IPS DF 6.9 (cell line): ENCODE measurements around the gene KRT75.

Experiments used
- DNase-seq: peaks from one replicate; pipeline ENCODE4 v3.0.0-alpha.2; 2013; ENCODE audit warnings: low read depth, low spot score
- H3K27ac ChIP-seq: one replicate; pipeline ENCODE4 v1.5.1; 2013; ENCODE audit warnings: low read length, control low read depth
- H3K27me3 ChIP-seq: 2 replicates; pipeline ENCODE4 v1.6.1; 2013; ENCODE audit warnings: mild to moderate bottlenecking, low read length; ENCODE audit not compliant: control insufficient read depth, insufficient read depth
- H3K36me3 ChIP-seq: 2 replicates; pipeline ENCODE4 v1.6.1; 2013; ENCODE audit warnings: low read length; ENCODE audit not compliant: control insufficient read depth, insufficient read depth
- H3K4me1 ChIP-seq: 2 replicates; pipeline ENCODE4 v1.6.1; 2013; ENCODE audit warnings: low read length; ENCODE audit not compliant: control insufficient read depth, insufficient read depth
- H3K4me3 ChIP-seq: 2 replicates; pipeline ENCODE4 v1.5.1; 2013; ENCODE audit warnings: mild to moderate bottlenecking, low read length
- H3K9me3 ChIP-seq: 2 replicates; pipeline ENCODE4 v1.6.1; 2013; ENCODE audit warnings: low read length, inconsistent platforms; ENCODE audit not compliant: control insufficient read depth, insufficient read depth
- WGBS: extraction: QIAGEN DNeasy Blood & Tissue Kit; methylation state at CpG from one replicate; pipeline ENCODE4 v1.1.7; 2013; ENCODE audit warnings: mixed read lengths, missing lambda C conversion rate; ENCODE audit not compliant: insufficient read length, insufficient coverage; 5-methylcytosine and 5-hydroxymethylcytosine counted together

KRT75 gene

DNA sequence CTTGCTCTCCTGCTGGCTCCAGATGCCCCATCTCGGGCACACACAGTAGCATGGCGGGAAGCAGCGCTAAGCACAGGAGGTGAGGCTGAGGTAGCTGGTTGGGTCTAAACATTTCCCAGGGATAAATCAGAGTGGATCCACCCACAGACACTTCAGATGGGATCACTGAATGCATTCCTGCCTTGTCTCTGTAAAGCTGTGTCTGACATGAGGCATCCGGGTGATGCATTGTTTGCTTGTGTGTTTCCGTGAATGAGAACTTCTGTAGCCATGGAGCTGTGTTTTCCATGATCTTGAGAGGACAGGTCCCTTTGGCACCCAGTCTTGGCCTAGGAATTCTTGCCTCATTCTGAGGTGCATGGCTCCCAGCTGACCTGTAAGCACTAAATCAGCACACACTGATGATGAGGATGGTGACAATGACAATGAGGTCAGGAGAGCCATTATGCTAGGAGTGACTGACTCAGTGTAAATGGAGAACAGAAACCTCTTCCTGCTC is 6.7 kb upstream of the KRT75 start:
- DNase-seq, result no peak
- H3K4me1 ChIP-seq, result peaks cover 3% of the 10 kb centered on the region
- no CpG with 5 or more reads among the region's 5 CpGs for WGBS

DNA sequence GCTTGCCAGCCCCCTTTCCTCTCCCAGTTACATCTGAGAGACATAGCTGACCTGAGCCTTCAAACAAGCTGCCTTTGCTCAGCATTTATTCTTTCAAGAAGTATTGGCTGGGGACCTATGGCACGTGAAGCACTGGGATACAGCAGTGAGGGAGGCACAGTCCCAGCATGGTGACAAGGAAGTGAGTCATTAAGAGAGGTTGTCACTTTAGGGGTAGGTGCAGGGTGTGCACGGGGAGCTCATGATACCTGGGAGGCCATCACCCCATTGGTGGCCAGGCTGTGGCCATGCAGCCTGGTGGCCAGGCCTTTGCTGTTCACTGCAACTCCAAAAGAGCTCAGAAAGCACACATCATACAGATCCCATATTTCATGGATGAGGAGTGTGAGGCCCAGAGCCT is 5.7 kb upstream of the KRT75 start:
- no CpG with 5 or more reads among the region's 2 CpGs for WGBS
- H3K4me3 ChIP-seq, result no peak overlapping the region
- H3K27ac ChIP-seq, result no peak overlapping the region
- H3K9me3 ChIP-seq, result no peaks in the 10 kb centered on the region
- H3K4me1 ChIP-seq, result peaks cover 3% of the 10 kb centered on the region
- DNase-seq, result no peak
- H3K27me3 ChIP-seq, result no peaks in the 10 kb centered on the region
- no peaks in the 10 kb centered on the region for H3K36me3 ChIP-seq

More for the DNA sequence above, 6.7 kb upstream of the KRT75 start:
- Histone ChIP-seq H3K9me3 (no peaks in the 10 kb centered on the region), H3K27ac (no peak overlapping the region), H3K4me3 (no peak overlapping the region), H3K36me3 (no peaks in the 10 kb centered on the region), H3K27me3 (no peaks in the 10 kb centered on the region)

DNA sequence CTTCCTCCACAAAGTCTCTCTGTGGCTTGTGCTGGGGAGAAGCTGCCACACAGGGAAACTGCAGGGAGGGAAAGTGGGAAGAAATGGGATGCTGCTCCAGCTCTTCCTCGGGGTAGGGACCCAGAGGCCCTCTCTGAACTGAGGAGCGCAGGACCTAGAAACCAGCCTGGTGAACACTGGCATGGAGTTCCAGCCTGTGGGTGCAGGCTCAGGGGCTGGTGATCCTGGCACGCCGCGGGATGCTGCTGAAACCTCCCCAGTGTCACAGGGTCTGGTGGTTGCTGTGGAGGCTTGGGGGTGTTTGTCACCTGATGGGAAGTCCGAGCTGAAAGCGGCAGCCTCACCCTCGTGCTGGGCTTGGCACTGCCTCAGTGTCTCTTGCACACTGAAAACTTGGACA is 5.2 kb upstream of the KRT75 start:
- no peak overlapping the region for H3K27ac ChIP-seq
- DNase-seq, result no peak
- no peak overlapping the region for H3K4me3 ChIP-seq
- H3K36me3 ChIP-seq, result no peaks in the 10 kb centered on the region
- no peaks in the 10 kb centered on the region for H3K27me3 ChIP-seq
- H3K4me1 ChIP-seq, result peaks cover 3% of the 10 kb centered on the region
- WGBS, result no CpG with 5 or more reads among the region's 8 CpGs
- H3K9me3 ChIP-seq, result no peaks in the 10 kb centered on the region

DNA sequence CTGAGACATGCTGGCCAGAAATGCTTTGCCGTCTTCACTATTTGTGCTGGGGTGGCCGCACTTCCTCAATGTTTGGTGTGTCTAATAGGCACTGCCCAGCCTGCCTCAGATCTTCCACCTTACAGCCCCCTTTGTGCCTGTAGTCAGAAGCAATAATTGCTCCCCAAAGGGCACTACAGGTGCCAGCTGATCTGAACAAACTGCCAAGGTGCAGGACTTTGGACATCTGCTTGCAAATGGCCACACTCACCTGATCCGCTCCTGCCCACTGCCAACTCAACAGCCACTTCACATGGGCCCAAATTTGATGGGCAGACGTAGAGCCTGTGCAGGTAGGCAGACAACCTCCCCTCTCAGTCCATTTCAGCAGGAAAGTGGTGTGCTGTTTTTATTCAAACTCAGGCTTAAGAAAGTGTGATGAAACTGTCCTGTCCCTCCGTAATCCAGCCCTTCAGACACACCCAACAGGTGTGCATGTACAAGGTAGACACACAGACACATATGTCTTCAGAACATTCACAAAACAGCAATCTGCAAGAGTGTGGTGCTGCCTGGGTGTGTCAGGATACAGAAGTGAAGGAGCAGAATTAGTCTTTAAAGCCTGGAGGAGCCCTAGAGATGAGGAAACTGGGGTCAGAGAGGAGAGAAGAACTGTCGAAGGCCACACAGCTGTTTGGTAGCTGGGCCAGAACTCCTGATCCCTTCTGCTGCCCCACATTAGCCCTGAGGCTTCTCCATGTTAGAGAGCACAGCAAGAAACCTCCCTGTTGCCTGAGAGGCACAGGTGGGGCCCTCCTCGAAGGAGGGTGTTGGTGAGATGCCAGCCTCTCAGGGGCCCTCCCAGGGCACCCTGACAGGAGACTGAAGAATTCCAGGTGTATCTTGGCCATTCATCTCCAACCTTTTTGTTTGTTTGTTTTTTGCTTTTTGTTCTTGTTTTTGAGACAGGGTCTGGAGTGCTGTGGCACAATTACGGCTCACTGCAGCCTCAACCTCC is 4.4 kb upstream of the KRT75 start:
- H3K27me3 ChIP-seq, result no peaks in the 10 kb centered on the region
- no peak overlapping the region for H3K4me3 ChIP-seq
- H3K27ac ChIP-seq, result no peak overlapping the region
- H3K36me3 ChIP-seq, result no peaks in the 10 kb centered on the region
- H3K4me1 ChIP-seq, result peaks cover 4% of the 10 kb centered on the region
- no peaks in the 10 kb centered on the region for H3K9me3 ChIP-seq
- no CpG with 5 or more reads among the region's 8 CpGs for WGBS
- no peak for DNase-seq

DNA sequence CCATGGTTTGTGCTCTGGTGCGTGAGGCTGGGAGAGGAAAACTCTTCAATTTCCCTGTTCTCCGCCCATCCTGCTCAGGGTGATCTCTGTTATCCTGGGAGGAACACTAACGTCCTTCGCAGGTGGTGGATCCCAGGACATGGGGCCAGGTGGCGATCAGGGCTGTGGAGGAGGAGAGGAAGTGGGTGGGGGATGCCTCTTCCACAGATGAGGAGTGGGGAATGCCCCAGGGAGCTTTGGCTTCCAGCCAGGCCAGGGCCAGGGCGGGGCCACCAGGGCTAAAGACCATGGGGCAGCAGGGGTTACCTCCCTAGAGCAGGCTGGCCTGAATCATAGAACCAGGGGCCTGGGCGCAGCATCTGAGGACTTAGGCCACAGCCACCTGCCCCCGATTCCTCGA is 3.3 kb upstream of the KRT75 start:
- H3K4me3 ChIP-seq, result no peak overlapping the region
- H3K4me1 ChIP-seq, result peaks cover 3% of the 10 kb centered on the region; the same call in 1 of the 2 replicates
- no peaks in the 10 kb centered on the region for H3K9me3 ChIP-seq
- WGBS, result no CpG with 5 or more reads among the region's 9 CpGs
- no peaks in the 10 kb centered on the region for H3K36me3 ChIP-seq
- H3K27me3 ChIP-seq, result no peaks in the 10 kb centered on the region
- DNase-seq, result no peak
- no peak overlapping the region for H3K27ac ChIP-seq

DNA sequence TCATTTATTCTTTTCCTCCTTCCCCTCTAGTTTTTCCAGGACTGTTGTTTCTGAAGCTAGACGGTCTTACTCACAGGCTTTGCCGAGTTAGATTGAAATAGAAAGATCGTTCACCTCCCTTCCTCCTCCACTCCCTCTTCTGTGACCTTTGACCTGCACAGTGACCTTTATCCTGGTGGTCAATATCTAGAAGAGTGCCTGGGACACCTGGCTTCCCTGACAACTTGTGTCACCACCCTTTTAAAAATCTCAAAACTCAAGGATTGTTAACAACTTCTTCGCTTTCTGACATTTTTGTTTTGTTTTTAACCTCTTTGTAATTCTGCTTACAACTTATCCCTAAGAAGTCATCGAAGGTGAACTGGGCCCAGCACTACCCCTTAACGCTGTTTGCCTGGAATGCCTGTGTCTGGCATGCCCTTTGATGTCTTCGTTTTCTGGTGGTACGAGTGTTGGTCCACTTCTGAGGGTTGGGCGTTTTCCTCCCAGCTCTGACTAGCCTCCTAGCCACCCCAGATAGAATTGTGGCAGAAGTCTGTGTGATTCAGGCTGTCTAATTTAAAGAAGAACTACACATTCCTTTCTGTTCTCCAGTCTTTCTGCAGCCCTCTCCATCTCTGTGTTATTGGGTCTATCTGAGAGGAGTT is 2.8 kb upstream of the KRT75 start:
- Histone ChIP-seq H3K4me3 (no peak overlapping the region), H3K27ac (no peak overlapping the region), H3K36me3 (no peaks in the 10 kb centered on the region), H3K4me1 (peaks cover 3% of the 10 kb centered on the region; the same call in 1 of the 2 replicates), H3K9me3 (no peaks in the 10 kb centered on the region), H3K27me3 (no peaks in the 10 kb centered on the region)
- no peak for DNase-seq
- WGBS, result no CpG with 5 or more reads among the region's 9 CpGs

DNA sequence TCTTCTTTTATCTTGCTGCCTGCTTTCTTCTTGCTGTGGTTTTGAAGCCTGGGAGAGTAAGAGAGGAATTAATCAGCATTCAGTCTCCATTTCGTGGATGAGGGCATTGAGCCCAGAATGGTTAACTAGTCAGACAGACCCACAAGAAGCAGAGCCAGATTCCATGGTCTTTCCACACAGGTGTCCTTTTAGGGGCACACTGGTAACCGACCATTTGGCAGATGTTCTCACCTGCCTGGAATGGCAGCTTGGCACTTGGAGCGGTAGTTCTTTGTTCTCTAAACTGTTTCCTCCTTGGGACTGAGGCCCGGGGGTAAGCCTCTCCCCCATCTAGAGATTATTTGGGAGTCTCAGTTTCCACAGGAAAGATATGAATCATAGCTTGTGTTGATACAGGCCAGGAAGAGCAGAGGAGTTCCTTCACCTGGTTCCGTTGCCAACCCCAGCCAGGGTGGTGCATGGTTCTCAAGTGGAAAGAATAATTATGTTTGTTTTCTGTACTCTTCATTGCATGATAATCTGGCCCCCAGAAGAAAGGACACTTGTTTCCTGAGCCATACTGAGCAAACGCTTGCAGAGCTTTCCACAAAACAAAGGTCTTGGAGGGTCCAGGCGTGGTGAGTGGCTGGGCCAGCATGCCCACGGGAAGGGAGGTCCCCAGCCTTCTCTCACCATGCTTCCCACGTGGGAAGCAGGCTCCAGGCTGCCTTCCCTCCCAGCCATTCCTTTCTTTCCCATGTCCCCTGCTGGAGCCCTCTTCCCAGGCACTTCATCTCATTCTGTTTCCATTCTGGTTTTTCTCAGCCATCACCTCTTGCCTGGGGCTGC is 2.0 kb upstream of the KRT75 start:
- H3K27ac ChIP-seq, result no peak overlapping the region
- DNase-seq, result no peak
- no CpG with 5 or more reads among the region's 9 CpGs for WGBS
- H3K36me3 ChIP-seq, result no peaks in the 10 kb centered on the region
- no peaks in the 10 kb centered on the region for H3K9me3 ChIP-seq
- H3K4me3 ChIP-seq, result no peak overlapping the region
- no peaks in the 10 kb centered on the region for H3K27me3 ChIP-seq
- 0 out of 2 replicates have a peak, but pooled peaks cover 1% of the 10 kb centered on the region for H3K4me1 ChIP-seq

DNA sequence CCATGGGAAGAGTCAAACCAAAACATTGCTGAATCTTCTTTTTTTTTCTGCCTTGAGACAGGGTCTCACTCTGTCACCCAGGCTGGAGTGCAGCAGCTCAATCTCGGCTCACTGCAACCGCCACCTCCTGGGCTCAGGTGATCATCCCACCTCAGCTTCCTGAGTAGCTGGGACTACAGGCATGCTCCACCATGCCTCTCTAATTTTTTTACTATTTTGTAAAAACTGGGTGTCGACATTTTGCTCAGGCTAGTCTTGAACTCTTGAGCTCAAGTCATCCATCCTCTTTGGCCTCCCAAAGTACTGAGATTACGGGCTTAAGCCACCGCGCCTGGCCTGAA is 1.5 kb upstream of the KRT75 start:
- Histone ChIP-seq H3K27me3 (no peaks in the 10 kb centered on the region), H3K4me3 (no peak overlapping the region), H3K27ac (no peak overlapping the region), H3K36me3 (no peaks in the 10 kb centered on the region), H3K4me1 (0 out of 2 replicates have a peak, but pooled peaks cover 1% of the 10 kb centered on the region), H3K9me3 (no peaks in the 10 kb centered on the region)
- no peak for DNase-seq
- no CpG with 5 or more reads among the region's 6 CpGs for WGBS

DNA sequence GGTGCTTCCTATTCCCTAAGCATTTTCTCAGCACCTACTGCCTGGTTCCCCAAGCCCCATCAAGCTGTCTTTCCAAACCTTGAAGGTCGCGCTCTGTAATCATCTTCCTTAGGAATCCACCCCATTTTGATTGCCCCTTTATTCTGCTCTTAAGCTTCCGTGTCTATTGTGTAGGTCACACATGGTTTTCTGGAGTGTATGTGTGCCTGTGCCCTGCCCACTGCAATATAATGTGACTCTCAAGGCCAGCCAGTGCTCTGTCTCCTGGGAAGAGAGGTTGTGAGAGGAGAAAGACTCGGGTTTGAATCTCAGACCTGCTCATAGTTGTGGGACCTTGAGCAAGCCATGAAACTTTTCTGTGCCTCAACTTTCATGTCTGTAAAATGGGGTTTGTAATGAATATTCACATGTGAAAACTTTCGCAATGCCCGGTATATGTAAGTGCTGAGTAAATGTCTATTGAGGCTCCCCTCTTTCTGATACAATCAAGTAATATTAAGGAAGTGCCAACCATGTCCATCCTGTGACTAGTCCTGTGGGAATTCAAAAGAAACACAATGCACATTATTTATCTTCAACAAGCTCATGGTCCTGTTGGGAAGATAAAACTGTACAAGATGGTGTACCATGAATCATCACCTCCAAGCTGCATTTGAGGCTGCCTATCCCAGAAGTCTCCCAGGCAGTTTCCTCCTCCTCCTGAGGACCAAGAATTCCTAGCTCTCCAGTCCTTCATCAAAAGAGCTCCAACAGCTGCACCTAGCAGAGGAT is 774 bp upstream of the KRT75 start:
- no CpG with 5 or more reads among the region's 6 CpGs for WGBS
- Histone ChIP-seq H3K27ac (no peak overlapping the region), H3K9me3 (no peaks in the 10 kb centered on the region), H3K36me3 (no peaks in the 10 kb centered on the region), H3K4me3 (no peak overlapping the region), H3K27me3 (no peaks in the 10 kb centered on the region), H3K4me1 (0 out of 2 replicates have a peak, but pooled peaks cover 1% of the 10 kb centered on the region)
- no peak for DNase-seq
